Measurements from ENCODE around the gene CTNND2.

Gene CTNND2

DNA sequence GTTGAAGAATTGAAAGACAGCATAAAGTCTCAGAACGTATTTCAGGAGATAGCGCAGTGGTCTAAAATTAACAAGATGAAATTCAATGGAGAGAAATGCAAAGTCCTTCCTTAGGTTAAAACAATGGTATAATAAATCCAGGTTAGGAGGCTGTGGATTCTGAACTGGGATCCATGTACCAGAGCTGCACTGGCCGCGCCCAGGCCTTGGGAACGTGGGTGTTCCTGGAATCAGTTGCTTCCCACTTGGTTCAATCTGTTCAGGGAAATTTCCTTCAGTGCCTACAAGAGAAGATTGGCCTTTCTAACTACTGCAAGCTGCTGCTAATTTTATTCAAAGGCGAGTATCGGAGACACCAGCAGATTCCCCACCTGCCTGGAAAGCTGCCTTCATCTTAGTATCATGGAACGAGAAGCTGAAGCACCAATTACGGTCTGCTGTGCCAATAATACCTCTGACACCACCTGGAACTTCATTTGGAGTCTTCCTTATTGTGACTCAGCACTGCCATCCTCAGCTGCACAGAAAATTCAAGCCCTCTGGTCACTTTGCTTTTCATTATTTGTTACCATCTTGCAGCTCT, 14.3 kb upstream of the CTNND2 start:
- peaks cover 4% of the 10 kb centered on the region; the same call in 1 of the 2 replicates for H3K9me3 ChIP-seq (ENCODE audit: control insufficient read depth, insufficient read depth, low read length)
- no peak overlapping the region for H3K4me2 ChIP-seq (ENCODE audit: low read length)
- no peaks in the 10 kb centered on the region for H3K9me2 ChIP-seq (replicated peaks; ENCODE audit: control insufficient read depth, low read length)
- H4K20me1 ChIP-seq (ENCODE audit: control insufficient read depth, insufficient read depth, low read depth, low read length) = no peaks in the 10 kb centered on the region
- no peak for TF ChIP-seq EZH2phosphoT487 (IDR thresholded peaks at IDR 0.05; ENCODE audit: borderline replicate concordance, low read length)
- TF ChIP-seq, protein P1, sequence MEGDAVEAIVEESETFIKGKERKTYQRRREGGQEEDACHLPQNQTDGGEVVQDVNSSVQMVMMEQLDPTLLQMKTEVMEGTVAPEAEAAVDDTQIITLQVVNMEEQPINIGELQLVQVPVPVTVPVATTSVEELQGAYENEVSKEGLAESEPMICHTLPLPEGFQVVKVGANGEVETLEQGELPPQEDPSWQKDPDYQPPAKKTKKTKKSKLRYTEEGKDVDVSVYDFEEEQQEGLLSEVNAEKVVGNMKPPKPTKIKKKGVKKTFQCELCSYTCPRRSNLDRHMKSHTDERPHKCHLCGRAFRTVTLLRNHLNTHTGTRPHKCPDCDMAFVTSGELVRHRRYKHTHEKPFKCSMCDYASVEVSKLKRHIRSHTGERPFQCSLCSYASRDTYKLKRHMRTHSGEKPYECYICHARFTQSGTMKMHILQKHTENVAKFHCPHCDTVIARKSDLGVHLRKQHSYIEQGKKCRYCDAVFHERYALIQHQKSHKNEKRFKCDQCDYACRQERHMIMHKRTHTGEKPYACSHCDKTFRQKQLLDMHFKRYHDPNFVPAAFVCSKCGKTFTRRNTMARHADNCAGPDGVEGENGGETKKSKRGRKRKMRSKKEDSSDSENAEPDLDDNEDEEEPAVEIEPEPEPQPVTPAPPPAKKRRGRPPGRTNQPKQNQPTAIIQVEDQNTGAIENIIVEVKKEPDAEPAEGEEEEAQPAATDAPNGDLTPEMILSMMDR (IDR thresholded peaks at IDR 0.05; ENCODE audit: low read depth, low read length, poor library complexity, severe bottlenecking) = no peak
- no peaks in the 10 kb centered on the region for H3K36me3 ChIP-seq (ENCODE audit: control insufficient read depth, low read length)
- no peaks in the 10 kb centered on the region for H3K4me1 ChIP-seq (ENCODE audit: control insufficient read depth, low read length)
- no peaks in the 10 kb centered on the region for H3K27me3 ChIP-seq (ENCODE audit: control insufficient read depth, low read length)
- no peaks in the 10 kb centered on the region for H3K79me2 ChIP-seq (ENCODE audit: control insufficient read depth, low read length)
- no peaks in the 10 kb centered on the region for H3F3A ChIP-seq (ENCODE audit: control insufficient read depth, insufficient read depth)
- H3K4me3 ChIP-seq (ENCODE audit: low read length) = no peak overlapping the region
- no peak overlapping the region for H3K27ac ChIP-seq (ENCODE audit: low read depth, low read length)

DNA sequence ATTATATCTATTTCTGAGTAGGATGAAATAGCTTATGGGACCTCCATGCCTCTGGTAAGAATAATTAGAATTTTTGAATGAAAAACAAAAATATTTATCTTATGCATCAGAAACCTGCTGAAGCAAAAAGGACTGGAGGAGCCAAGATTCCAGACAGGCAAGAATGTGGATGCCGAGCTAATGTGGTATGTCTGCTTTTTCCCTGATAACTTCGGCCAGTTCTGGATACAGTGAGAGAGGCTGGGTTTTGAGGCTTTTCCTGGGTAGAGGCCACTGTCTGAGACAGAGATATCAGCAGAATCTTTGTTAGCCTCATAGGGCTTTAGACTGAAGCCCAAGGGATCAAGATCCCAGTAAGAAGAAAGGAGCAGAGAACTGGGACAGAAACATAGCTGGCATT, 5.2 kb upstream of the CTNND2 start:
- TF ChIP-seq EZH2phosphoT487 (IDR thresholded peaks at IDR 0.05; ENCODE audit: borderline replicate concordance, low read length) = no peak
- TF ChIP-seq, protein P1 (IDR thresholded peaks at IDR 0.05; ENCODE audit: low read depth, low read length, poor library complexity, severe bottlenecking) = no peak
- Histone ChIP-seq H3K27me3 (ENCODE audit: control insufficient read depth, low read length) (no peaks in the 10 kb centered on the region), H3K27ac (ENCODE audit: low read depth, low read length) (no peak overlapping the region), H4K20me1 (ENCODE audit: control insufficient read depth, insufficient read depth, low read depth, low read length) (no peaks in the 10 kb centered on the region), H3K4me3 (ENCODE audit: low read length) (no peak overlapping the region), H3F3A (ENCODE audit: control insufficient read depth, insufficient read depth) (no peaks in the 10 kb centered on the region), H3K79me2 (ENCODE audit: control insufficient read depth, low read length) (no peaks in the 10 kb centered on the region), H3K4me2 (ENCODE audit: low read length) (no peak overlapping the region), H3K9me2 (replicated peaks; ENCODE audit: control insufficient read depth, low read length) (no peaks in the 10 kb centered on the region), H3K36me3 (ENCODE audit: control insufficient read depth, low read length) (no peaks in the 10 kb centered on the region), H3K4me1 (ENCODE audit: control insufficient read depth, low read length) (peaks cover 9% of the 10 kb centered on the region; the same call in 1 of the 2 replicates), H3K9me3 (ENCODE audit: control insufficient read depth, insufficient read depth, low read length) (no peaks in the 10 kb centered on the region)

DNA sequence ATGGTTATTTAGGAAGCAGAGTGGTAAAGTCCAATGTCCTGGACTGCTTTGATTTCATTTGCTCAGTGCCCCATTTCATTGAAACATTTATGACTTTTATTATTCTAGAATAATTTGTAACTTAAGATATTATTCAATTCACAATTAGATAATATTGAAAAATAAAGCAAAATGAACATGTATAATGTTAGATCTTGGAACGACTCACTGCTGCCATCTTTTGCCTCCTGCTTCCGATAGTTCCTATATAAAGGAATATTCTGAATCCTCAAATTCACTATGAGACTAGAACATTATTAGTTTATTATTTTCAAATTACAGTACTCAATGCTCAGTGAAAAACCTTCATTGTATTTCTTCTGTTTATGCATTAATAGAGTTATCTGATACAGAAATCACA, 2.3 kb upstream of the CTNND2 start:
- peaks cover 9% of the 10 kb centered on the region; the same call in 1 of the 2 replicates for H3K4me1 ChIP-seq (ENCODE audit: control insufficient read depth, low read length)
- H3F3A ChIP-seq (ENCODE audit: control insufficient read depth, insufficient read depth) = no peaks in the 10 kb centered on the region
- no peak for TF ChIP-seq EZH2phosphoT487 (IDR thresholded peaks at IDR 0.05; ENCODE audit: borderline replicate concordance, low read length)
- TF ChIP-seq, protein P1 (IDR thresholded peaks at IDR 0.05; ENCODE audit: low read depth, low read length, poor library complexity, severe bottlenecking) = no peak
- no peaks in the 10 kb centered on the region for H3K36me3 ChIP-seq (ENCODE audit: control insufficient read depth, low read length)
- H3K79me2 ChIP-seq (ENCODE audit: control insufficient read depth, low read length) = peaks cover 8% of the 10 kb centered on the region; the same call in 1 of the 2 replicates
- no peaks in the 10 kb centered on the region for H4K20me1 ChIP-seq (ENCODE audit: control insufficient read depth, insufficient read depth, low read depth, low read length)
- no peaks in the 10 kb centered on the region for H3K27me3 ChIP-seq (ENCODE audit: control insufficient read depth, low read length)
- no peaks in the 10 kb centered on the region for H3K9me3 ChIP-seq (ENCODE audit: control insufficient read depth, insufficient read depth, low read length)
- no peaks in the 10 kb centered on the region for H3K9me2 ChIP-seq (replicated peaks; ENCODE audit: control insufficient read depth, low read length)
- H3K4me2 ChIP-seq (ENCODE audit: low read length) = no peak overlapping the region
- no peak overlapping the region for H3K4me3 ChIP-seq (ENCODE audit: low read length)
- H3K27ac ChIP-seq (ENCODE audit: low read depth, low read length) = no peak overlapping the region

Measured in DOHH2 (cell line).